Chondrocyte (in vitro differentiated cells): ENCODE measurements around the gene PLSCR3. TPM values are rescaled to one million over a fixed set of nuclear protein-coding genes. Genes with fewer than 3 reads are reported as not detected.
A peak's percentile ranks its signal among the peaks of the same experiment; 100 is the strongest.

Source experiments
- DNase-seq: peaks from one replicate; pipeline ENCODE4 v3.0.0; 2021; ENCODE audit warnings: mixed read lengths, low spot score
- H3K27ac Mint-ChIP-seq: one replicate; pipeline ENCODE4 v1.8.0; 2021; ENCODE audit warnings: mild to moderate bottlenecking, moderate library complexity, mixed read lengths; ENCODE audit not compliant: unreplicated experiment
- H3K27me3 Mint-ChIP-seq: 2 replicates; pipeline ENCODE4 v1.8.0; 2021; ENCODE audit warnings: low read depth, mixed read lengths
- H3K36me3 Mint-ChIP-seq: 2 replicates; pipeline ENCODE4 v1.8.0; 2021; ENCODE audit warnings: low read depth, mixed read lengths
- H3K4me1 Mint-ChIP-seq: 2 replicates; pipeline ENCODE4 v1.8.0; 2021; ENCODE audit warnings: low read depth, mild to moderate bottlenecking, mixed read lengths
- H3K4me3 Mint-ChIP-seq: one replicate; pipeline ENCODE4 v1.8.0; 2021; ENCODE audit warnings: mild to moderate bottlenecking, moderate library complexity, mixed read lengths; ENCODE audit not compliant: unreplicated experiment
- H3K9me3 Mint-ChIP-seq: 2 replicates; pipeline ENCODE4 v1.8.0; 2021; ENCODE audit warnings: low read depth, mixed read lengths
- CTCF ChIP-seq: fragments of 200-600 bp; sonication (generic); IDR thresholded peaks from 2 replicates; pipeline ENCODE4 v1.5.0; 2021; ENCODE audit warnings: antibody characterized with exemption, mild to moderate bottlenecking, moderate library complexity
- total RNA-seq: library from RNA; stranded (reverse); gene quantifications from 3 replicates; pipeline ENCODE4 v1.2.1, GENCODE V29; 2021

Gene PLSCR3
- total RNA-seq, 1 donor from 2014 or later: 81.5 TPM

DNA sequence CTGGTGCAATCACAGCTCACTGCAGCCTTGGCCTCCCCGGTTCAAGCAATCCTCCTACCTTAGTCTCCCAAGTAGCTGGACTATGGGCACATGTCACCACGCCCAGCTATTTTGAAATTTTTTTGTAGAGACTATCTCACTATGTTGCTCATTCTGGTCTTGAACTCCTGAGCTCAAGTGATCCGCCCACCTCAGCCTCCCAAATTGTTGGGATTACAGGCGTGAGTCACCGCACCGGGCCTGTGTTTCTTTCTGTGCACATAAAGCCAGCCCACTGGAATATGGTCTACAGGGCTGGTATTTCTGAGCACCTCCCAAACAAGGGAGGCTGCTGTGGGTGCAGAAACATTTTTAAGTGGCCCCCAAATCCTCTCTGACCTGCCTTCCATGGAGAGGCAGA, 31.0 kb downstream of the PLSCR3 start:
- no peaks in the 10 kb centered on the region for H3K9me3 Mint-ChIP-seq
- no peak for DNase-seq
- no peak overlapping the region for H3K4me3 Mint-ChIP-seq
- no peaks in the 10 kb centered on the region for H3K27me3 Mint-ChIP-seq
- no peak for TF ChIP-seq CTCF
- H3K4me1 Mint-ChIP-seq: no peaks in the 10 kb centered on the region
- no peak overlapping the region for H3K27ac Mint-ChIP-seq
- peaks cover 2% of the 10 kb centered on the region for H3K36me3 Mint-ChIP-seq

DNA sequence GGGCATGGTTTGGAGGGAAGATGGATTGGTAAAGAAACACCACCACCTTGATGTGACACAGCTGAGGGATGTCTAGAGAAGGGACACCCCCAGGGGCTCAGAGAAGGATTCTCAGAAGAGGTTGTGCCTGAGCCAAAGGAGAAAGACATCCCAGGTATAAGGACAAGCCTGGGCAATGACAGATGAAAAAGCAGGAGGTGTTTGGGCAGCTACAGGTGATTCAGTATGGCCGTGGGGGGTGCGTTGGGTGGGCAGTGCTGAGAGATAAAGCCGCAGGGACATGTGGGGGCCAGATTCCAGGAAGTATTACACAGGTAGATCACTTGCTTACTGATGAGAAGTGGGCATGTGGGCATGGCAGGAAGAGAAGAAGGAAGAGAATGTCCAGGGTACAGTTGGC, 32.4 kb downstream of the PLSCR3 start:
- Mint-ChIP-seq H3K36me3 (no peaks in the 10 kb centered on the region), H3K4me1 (no peaks in the 10 kb centered on the region), H3K4me3 (no peak overlapping the region), H3K9me3 (no peaks in the 10 kb centered on the region), H3K27me3 (no peaks in the 10 kb centered on the region), H3K27ac (no peak overlapping the region)
- TF ChIP-seq CTCF: no peak
- no peak for DNase-seq

- Mint-ChIP-seq H3K4me3 (no peak overlapping the region), H3K27ac (no peak overlapping the region), H3K36me3 (no peaks in the 10 kb centered on the region), H3K9me3 (no peaks in the 10 kb centered on the region), H3K4me1 (peaks cover 30% of the 10 kb centered on the region), H3K27me3 (no peaks in the 10 kb centered on the region)
- no peak for DNase-seq
- TF ChIP-seq CTCF: no peak
These were observed 36.9 kb downstream of the PLSCR3 start for GRCh38 chr17:7357381-7357780.

DNA sequence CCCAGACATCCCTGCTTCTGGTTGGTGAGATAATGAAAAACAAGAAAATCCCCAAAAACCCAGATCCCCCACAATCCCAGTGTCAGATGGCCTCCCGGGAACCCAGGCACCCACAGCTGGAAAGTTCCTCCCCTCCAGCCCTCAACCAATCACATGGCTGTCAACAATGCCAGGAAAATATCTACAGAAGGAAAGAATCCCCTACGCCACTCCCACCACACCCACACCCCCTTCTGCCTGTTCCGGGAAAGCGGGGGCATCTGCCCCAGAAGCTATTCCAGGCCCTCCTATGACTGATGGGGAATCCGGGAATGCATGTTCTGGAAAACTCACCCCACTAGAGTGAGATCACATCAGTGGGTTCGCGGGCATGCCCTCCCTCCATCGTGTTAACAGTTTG, 37.6 kb downstream of the PLSCR3 start:
- no peak for TF ChIP-seq CTCF
- no peak for DNase-seq
- no peaks in the 10 kb centered on the region for H3K9me3 Mint-ChIP-seq
- no peaks in the 10 kb centered on the region for H3K27me3 Mint-ChIP-seq
- H3K4me1 Mint-ChIP-seq: peaks cover 32% of the 10 kb centered on the region
- H3K27ac Mint-ChIP-seq: no peak overlapping the region
- H3K4me3 Mint-ChIP-seq: no peak overlapping the region
- H3K36me3 Mint-ChIP-seq: no peaks in the 10 kb centered on the region

- H3K9me3 Mint-ChIP-seq: no peaks in the 10 kb centered on the region
- TF ChIP-seq CTCF: peak; percentile 88
- no peak overlapping the region for H3K4me3 Mint-ChIP-seq
These were observed 38.2 kb downstream of the PLSCR3 start for GRCh38 chr17:7356072-7356549.

More at GRCh38 chr17:7356072-7356549, 38.2 kb downstream of the PLSCR3 start:
- H3K4me1 Mint-ChIP-seq: peaks cover 32% of the 10 kb centered on the region
- H3K36me3 Mint-ChIP-seq: no peaks in the 10 kb centered on the region
- H3K27me3 Mint-ChIP-seq: no peaks in the 10 kb centered on the region
- no peak overlapping the region for H3K27ac Mint-ChIP-seq
- DNase-seq: no peak
